Measurements from ENCODE around the gene DOCK4.

The DOCK4 gene

GRCh38 chr7:111866787-111867186 lies 339.4 kb downstream of the DOCK4 start:
- Histone ChIP-seq H3K9ac (no peak overlapping the region), H3K27ac (no peak overlapping the region), H3K4me2 (no peak overlapping the region), H3K79me2 (ENCODE audit: insufficient read depth, low read depth) (no peaks in the 10 kb centered on the region), H3K36me3 (ENCODE audit: insufficient read depth) (no peaks in the 10 kb centered on the region), H2AFZ (ENCODE audit: low read depth) (no peak overlapping the region), H3K4me3 (IDR thresholded peaks at IDR 0.05; ENCODE audit: insufficient read depth, low read depth, low read length) (no peak overlapping the region), H4K20me1 (ENCODE audit: insufficient read depth) (no peaks in the 10 kb centered on the region), H3K4me1 (ENCODE audit: low read depth, poor library complexity, severe bottlenecking) (no peaks in the 10 kb centered on the region), H3K27me3 (ENCODE audit: insufficient read depth, low read depth) (no peaks in the 10 kb centered on the region)
- TF ChIP-seq CTCF (conservative IDR thresholded peaks at IDR 0.05; ENCODE audit: low read depth, low read length): no peak

- Histone ChIP-seq H4K20me1 (ENCODE audit: insufficient read depth) (no peaks in the 10 kb centered on the region), H3K36me3 (ENCODE audit: insufficient read depth) (no peaks in the 10 kb centered on the region), H3K79me2 (ENCODE audit: insufficient read depth, low read depth) (no peaks in the 10 kb centered on the region), H3K4me2 (no peak overlapping the region), H3K4me3 (IDR thresholded peaks at IDR 0.05; ENCODE audit: insufficient read depth, low read depth, low read length) (no peak overlapping the region), H3K27me3 (ENCODE audit: insufficient read depth, low read depth) (no peaks in the 10 kb centered on the region), H2AFZ (ENCODE audit: low read depth) (no peak overlapping the region), H3K27ac (no peak overlapping the region), H3K9ac (no peak overlapping the region), H3K4me1 (ENCODE audit: low read depth, poor library complexity, severe bottlenecking) (no peaks in the 10 kb centered on the region)
- no peak for TF ChIP-seq CTCF (conservative IDR thresholded peaks at IDR 0.05; ENCODE audit: low read depth, low read length)
These were observed 340.8 kb downstream of the DOCK4 start for GRCh38 chr7:111865430-111865829.

- no peak for TF ChIP-seq CTCF (conservative IDR thresholded peaks at IDR 0.05; ENCODE audit: low read depth, low read length)
- Histone ChIP-seq H3K79me2 (ENCODE audit: insufficient read depth, low read depth) (no peaks in the 10 kb centered on the region), H3K9ac (no peak overlapping the region), H3K4me1 (ENCODE audit: low read depth, poor library complexity, severe bottlenecking) (no peaks in the 10 kb centered on the region), H4K20me1 (ENCODE audit: insufficient read depth) (no peaks in the 10 kb centered on the region), H3K27ac (no peak overlapping the region), H2AFZ (ENCODE audit: low read depth) (no peak overlapping the region), H3K4me2 (no peak overlapping the region), H3K4me3 (IDR thresholded peaks at IDR 0.05; ENCODE audit: insufficient read depth, low read depth, low read length) (no peak overlapping the region), H3K27me3 (ENCODE audit: insufficient read depth, low read depth) (no peaks in the 10 kb centered on the region), H3K36me3 (ENCODE audit: insufficient read depth) (no peaks in the 10 kb centered on the region)
These were observed 341.8 kb downstream of the DOCK4 start for GRCh38 chr7:111864291-111864976.

GRCh38 chr7:111863269-111863668 lies 342.9 kb downstream of the DOCK4 start:
- no peak overlapping the region for H3K4me3 ChIP-seq (IDR thresholded peaks at IDR 0.05; ENCODE audit: insufficient read depth, low read depth, low read length)
- H3K27me3 ChIP-seq (ENCODE audit: insufficient read depth, low read depth): no peaks in the 10 kb centered on the region
- no peaks in the 10 kb centered on the region for H3K36me3 ChIP-seq (ENCODE audit: insufficient read depth)
- H2AFZ ChIP-seq (ENCODE audit: low read depth): no peak overlapping the region
- no peak for TF ChIP-seq CTCF (conservative IDR thresholded peaks at IDR 0.05; ENCODE audit: low read depth, low read length)
- no peaks in the 10 kb centered on the region for H3K79me2 ChIP-seq (ENCODE audit: insufficient read depth, low read depth)
- H4K20me1 ChIP-seq (ENCODE audit: insufficient read depth): no peaks in the 10 kb centered on the region
- H3K4me1 ChIP-seq (ENCODE audit: low read depth, poor library complexity, severe bottlenecking): no peaks in the 10 kb centered on the region
- H3K27ac ChIP-seq: no peak overlapping the region
- H3K4me2 ChIP-seq: no peak overlapping the region
- no peak overlapping the region for H3K9ac ChIP-seq

All from KMS-11 (cell line).